ENCODE measurements around the gene MISP. TPM values are rescaled to one million over a fixed set of nuclear protein-coding genes. Genes with fewer than 3 reads are reported as not detected.

MISP gene
- total and polyA plus RNA-seq, 2 donors (not counting 1 experiment from before 2014, with no cell fraction given), result not detected

DNA sequence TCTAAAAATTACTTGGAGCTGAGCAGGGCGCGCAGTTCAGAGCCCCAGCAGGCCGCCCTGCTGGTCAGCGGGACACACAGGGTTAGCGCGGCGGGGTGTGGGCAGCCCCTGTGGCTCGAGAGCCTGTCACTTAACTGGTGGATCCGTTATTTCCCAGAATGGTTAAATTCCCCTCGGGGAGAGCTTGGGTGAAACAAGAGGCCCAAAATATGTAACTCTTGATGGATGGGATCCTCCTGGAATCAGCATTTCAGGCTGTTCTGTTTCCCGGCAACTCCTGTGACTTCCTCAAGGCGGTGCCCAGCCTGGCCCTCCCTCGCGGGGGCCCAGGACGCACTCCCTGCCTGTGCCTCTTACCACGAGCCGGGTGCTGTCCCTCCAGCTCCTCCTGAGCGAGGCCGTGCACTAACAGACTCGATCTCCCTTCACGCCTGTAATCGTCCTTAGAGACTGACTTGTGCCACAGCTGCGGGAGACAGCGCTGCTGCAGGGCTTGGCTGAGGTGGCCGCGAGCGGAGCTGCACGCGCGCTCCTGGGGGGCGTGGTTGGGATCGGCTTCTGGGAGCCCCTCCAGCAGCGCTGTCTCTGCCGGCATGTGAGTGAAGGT is 56.0 kb downstream of the MISP start:
- Mint-ChIP-seq H3K27me3 (no peaks in the 10 kb centered on the region), H3K4me1 (peaks cover 11% of the 10 kb centered on the region), H3K4me3 (no peak overlapping the region), H3K9me3 (ENCODE audit: insufficient read depth) (no peaks in the 10 kb centered on the region), H3K27ac (no peak overlapping the region)
- Histone ChIP-seq H3K4me2 (replicated peaks; ENCODE audit: low read depth, low read length, poor library complexity, severe bottlenecking) (no peak overlapping the region), H3K4me3 (ENCODE audit: control extremely low read depth in 1 of 5, extremely low read depth in 1 of 5, insufficient read depth in 1 of 5, low read depth in 2 of 5, low read length in 4 of 5) (no peak overlapping the region), H3K4me1 (ENCODE audit: control insufficient read depth in 2 of 2, insufficient read depth in 2 of 2, low read length in 2 of 2) (peaks cover 0 to under 1% of the 10 kb centered on the region in 2 donors), H3K9me3 (ENCODE audit: control extremely low read depth in 1 of 3, control insufficient read depth in 2 of 3, insufficient read depth in 1 of 3, low read length in 2 of 3) (no peaks in the 10 kb centered on the region), H3K9ac (ENCODE audit: low read length) (no peak overlapping the region), H2AFZ (ENCODE audit: insufficient read depth, low read depth, low read length, poor library complexity, severe bottlenecking) (no peak overlapping the region), H3K27ac (ENCODE audit: low read length in 2 of 2) (no peak overlapping the region), H3K36me3 (replicated peaks in 1 of 2; ENCODE audit: control extremely low read depth in 1 of 2, control insufficient read depth in 1 of 2, extremely low read depth in 1 of 2, insufficient read depth in 2 of 2, low read length in 1 of 2) (peaks cover 6 to 83% of the 10 kb centered on the region in 2 experiments), H3K27me3 (replicated peaks in 1 of 4; ENCODE audit: control extremely low read depth in 1 of 4, control insufficient read depth in 3 of 4, insufficient read depth in 4 of 4, low read length in 3 of 4) (no peaks in the 10 kb centered on the region), H4K20me1 (ENCODE audit: control insufficient read depth, insufficient read depth, low read length, poor library complexity, severe bottlenecking) (peaks cover 100% of the 10 kb centered on the region), H3K79me2 (ENCODE audit: control insufficient read depth, insufficient read depth, low read length) (peaks cover 62% of the 10 kb centered on the region)
- no peak for ATAC-seq (ENCODE audit: low read depth)
- ChIA-PET POLR2A (interaction anchor here (0.6 kb wide), 1 partner anchor 54 kb away, joined by 3 read pairs; no protein-coding TSS in a partner anchor), CTCF (no interaction called here)
- WGBS (ENCODE audit: insufficient coverage), result 97% methylated on average over 27 of the region's 34 CpGs
- intact Hi-C loops (cut with micrococcal nuclease), result no loop called here
- no peak for TF ChIP-seq EZH2 (IDR thresholded peaks at IDR 0.05; ENCODE audit: borderline replicate concordance, insufficient read depth, low read depth, low read length, poor library complexity, severe bottlenecking)
- TF ChIP-seq, protein P1, sequence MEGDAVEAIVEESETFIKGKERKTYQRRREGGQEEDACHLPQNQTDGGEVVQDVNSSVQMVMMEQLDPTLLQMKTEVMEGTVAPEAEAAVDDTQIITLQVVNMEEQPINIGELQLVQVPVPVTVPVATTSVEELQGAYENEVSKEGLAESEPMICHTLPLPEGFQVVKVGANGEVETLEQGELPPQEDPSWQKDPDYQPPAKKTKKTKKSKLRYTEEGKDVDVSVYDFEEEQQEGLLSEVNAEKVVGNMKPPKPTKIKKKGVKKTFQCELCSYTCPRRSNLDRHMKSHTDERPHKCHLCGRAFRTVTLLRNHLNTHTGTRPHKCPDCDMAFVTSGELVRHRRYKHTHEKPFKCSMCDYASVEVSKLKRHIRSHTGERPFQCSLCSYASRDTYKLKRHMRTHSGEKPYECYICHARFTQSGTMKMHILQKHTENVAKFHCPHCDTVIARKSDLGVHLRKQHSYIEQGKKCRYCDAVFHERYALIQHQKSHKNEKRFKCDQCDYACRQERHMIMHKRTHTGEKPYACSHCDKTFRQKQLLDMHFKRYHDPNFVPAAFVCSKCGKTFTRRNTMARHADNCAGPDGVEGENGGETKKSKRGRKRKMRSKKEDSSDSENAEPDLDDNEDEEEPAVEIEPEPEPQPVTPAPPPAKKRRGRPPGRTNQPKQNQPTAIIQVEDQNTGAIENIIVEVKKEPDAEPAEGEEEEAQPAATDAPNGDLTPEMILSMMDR (IDR thresholded peaks at IDR 0.05), result no peak
- peak; percentile 27 for DNase-seq

DNA sequence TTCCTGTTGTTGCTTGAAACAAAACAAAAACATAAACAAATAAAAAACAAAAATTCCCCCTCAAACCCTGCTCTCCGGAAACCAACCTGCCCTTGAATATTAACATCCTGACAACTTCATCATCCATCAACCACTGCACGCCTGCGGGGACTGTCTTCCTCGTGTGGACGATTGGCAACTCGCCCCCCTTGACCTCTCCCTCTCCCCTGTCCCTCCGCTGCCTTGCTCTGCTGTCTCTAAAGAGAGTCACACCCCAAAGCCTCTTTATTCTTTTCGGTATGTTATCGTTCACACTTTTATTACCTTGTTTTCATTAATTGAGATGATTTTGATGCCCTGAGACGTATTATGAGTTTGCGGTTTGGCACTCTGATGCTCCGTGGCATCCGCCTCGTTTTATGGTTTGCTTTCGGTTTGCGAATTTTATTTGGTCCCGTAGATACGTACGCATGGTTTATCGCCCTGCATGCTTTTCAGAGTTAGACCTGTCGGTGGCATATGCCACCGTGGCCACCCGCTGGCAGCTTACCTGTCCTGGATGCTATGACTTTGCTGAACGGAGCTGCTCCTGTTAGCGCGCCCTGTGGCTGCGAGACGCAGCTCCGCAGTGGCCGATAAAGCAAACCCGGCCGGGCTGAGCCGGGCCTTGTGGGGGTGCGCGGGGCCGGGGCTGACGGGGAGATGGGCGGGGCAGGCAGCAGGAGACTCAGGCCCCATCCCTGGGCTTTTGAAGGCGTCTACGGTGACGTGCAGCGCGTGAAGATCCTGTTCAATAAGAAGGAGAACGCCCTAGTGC is 56.9 kb downstream of the MISP start:
- no peak overlapping the region for H3K4me2 ChIP-seq (replicated peaks; ENCODE audit: low read depth, low read length, poor library complexity, severe bottlenecking)
- no peaks in the 10 kb centered on the region for H3K9me3 ChIP-seq (ENCODE audit: control extremely low read depth in 1 of 3, control insufficient read depth in 2 of 3, insufficient read depth in 1 of 3, low read length in 2 of 3)
- H2AFZ ChIP-seq (ENCODE audit: insufficient read depth, low read depth, low read length, poor library complexity, severe bottlenecking), result no peak overlapping the region
- no peak for DNase-seq
- ChIA-PET CTCF (no interaction called here), POLR2A (no interaction called here)
- no peaks in the 10 kb centered on the region for H3K27me3 ChIP-seq (replicated peaks in 1 of 4; ENCODE audit: control extremely low read depth in 1 of 4, control insufficient read depth in 3 of 4, insufficient read depth in 4 of 4, low read length in 3 of 4)
- Mint-ChIP-seq H3K4me3 (no peak overlapping the region), H3K4me1 (peaks cover 4% of the 10 kb centered on the region), H3K27me3 (no peaks in the 10 kb centered on the region), H3K9me3 (ENCODE audit: insufficient read depth) (no peaks in the 10 kb centered on the region), H3K27ac (no peak overlapping the region)
- no peak overlapping the region for H3K27ac ChIP-seq (ENCODE audit: low read length in 2 of 2)
- ATAC-seq (ENCODE audit: low read depth), result no peak
- H3K36me3 ChIP-seq (replicated peaks in 1 of 2; ENCODE audit: control extremely low read depth in 1 of 2, control insufficient read depth in 1 of 2, extremely low read depth in 1 of 2, insufficient read depth in 2 of 2, low read length in 1 of 2), result peaks cover 6 to 77% of the 10 kb centered on the region in 2 experiments
- peaks cover 94% of the 10 kb centered on the region for H4K20me1 ChIP-seq (ENCODE audit: control insufficient read depth, insufficient read depth, low read length, poor library complexity, severe bottlenecking)
- intact Hi-C loops (cut with micrococcal nuclease), result no loop called here
- 97% methylated on average over 40 of the region's 44 CpGs for WGBS (ENCODE audit: insufficient coverage)
- no peaks in the 10 kb centered on the region for H3K4me1 ChIP-seq (ENCODE audit: control insufficient read depth in 2 of 2, insufficient read depth in 2 of 2, low read length in 2 of 2)
- no peak for TF ChIP-seq EZH2 (IDR thresholded peaks at IDR 0.05; ENCODE audit: borderline replicate concordance, insufficient read depth, low read depth, low read length, poor library complexity, severe bottlenecking)
- TF ChIP-seq, protein P1 (IDR thresholded peaks at IDR 0.05), result no peak
- no peak overlapping the region for H3K4me3 ChIP-seq (ENCODE audit: control extremely low read depth in 1 of 5, extremely low read depth in 1 of 5, insufficient read depth in 1 of 5, low read depth in 2 of 5, low read length in 4 of 5)
- H3K9ac ChIP-seq (ENCODE audit: low read length), result no peak overlapping the region
- H3K79me2 ChIP-seq (ENCODE audit: control insufficient read depth, insufficient read depth, low read length), result peaks cover 53% of the 10 kb centered on the region
